Caco-2 (cell line): ENCODE results near the gene BIRC5. TPM values are rescaled to one million over a fixed set of nuclear protein-coding genes. Genes with fewer than 3 reads are reported as not detected.

Experiments
- BruUV-seq: library from RNA; stranded (reverse); fragments of 400-500 nt; replicated peaks from 2 replicates; lab custom pipeline; 2021; lab: Mats Ljungman, UMichigan
- CTCF ChIA-PET: fragments of 300-600 bp; sonication (Branson Sonifier 250); formaldehyde crosslinking; loops from one replicate; lab custom pipeline; 2022; ENCODE audit warnings: antibody characterized with exemption; lab: Charles Lee
- POLR2A ChIA-PET: fragments of 300-600 bp; sonication (Branson Sonifier 250); formaldehyde crosslinking; loops from one replicate; lab custom pipeline; 2022; ENCODE audit warnings: antibody characterized with exemption; lab: Charles Lee
- DNase-seq, 2 experiments: peaks; one replicate each; pipeline versions ENCODE4 v3.0.0 to v3.0.0-alpha.2; 2020 to 2022
- H3K27me3 ChIP-seq: replicated peaks from 2 replicates; pipeline ENCODE4 v1.6.0; 2011; ENCODE audit warnings: low read length; ENCODE audit not compliant: control insufficient read depth, insufficient read depth
- H3K36me3 ChIP-seq: 2 replicates; pipeline ENCODE4 v1.5.1; 2011; ENCODE audit warnings: low read length; ENCODE audit not compliant: control insufficient read depth, insufficient read depth
- H3K4me1 ChIP-seq: fragments of 250-450 bp; sonication (Bioruptor Pico); 2 replicates; pipeline ENCODE4 v1.5.1; 2020; ENCODE audit warnings: mild to moderate bottlenecking
- H3K4me3 ChIP-seq: 2 replicates; pipeline ENCODE4 v1.5.1; 2011; ENCODE audit warnings: low read depth, mild to moderate bottlenecking, control low read depth, low read length
- H3K9me3 ChIP-seq: fragments of 250-450 bp; sonication (Bioruptor Pico); 2 replicates; pipeline ENCODE4 v1.5.1; 2020; ENCODE audit warnings: mild to moderate bottlenecking, moderate library complexity
- H3K27ac Mint-ChIP-seq: one replicate; pipeline ENCODE4 v1.8.0; 2022; ENCODE audit warnings: mixed read lengths; ENCODE audit not compliant: unreplicated experiment
- H3K27me3 Mint-ChIP-seq: one replicate; pipeline ENCODE4 v1.8.0; 2022; ENCODE audit warnings: mixed read lengths; ENCODE audit not compliant: insufficient read depth, unreplicated experiment
- H3K36me3 Mint-ChIP-seq: one replicate; pipeline ENCODE4 v1.8.0; 2022; ENCODE audit warnings: mild to moderate bottlenecking, mixed read lengths; ENCODE audit not compliant: insufficient read depth, unreplicated experiment
- H3K4me1 Mint-ChIP-seq: one replicate; pipeline ENCODE4 v1.8.0; 2022; ENCODE audit warnings: low read depth, mixed read lengths; ENCODE audit not compliant: unreplicated experiment
- H3K4me3 Mint-ChIP-seq: one replicate; pipeline ENCODE4 v1.8.0; 2022; ENCODE audit warnings: mild to moderate bottlenecking, moderate library complexity, mixed read lengths; ENCODE audit not compliant: unreplicated experiment
- H3K9me3 Mint-ChIP-seq: one replicate; pipeline ENCODE4 v1.8.0; 2022; ENCODE audit warnings: mixed read lengths; ENCODE audit not compliant: unreplicated experiment
- intact Hi-C: fragments of 100-400 bp; cut with micrococcal nuclease; formaldehyde crosslinking; loops from one replicate; pipeline ENCODE4 v1.10.0; 2022; ENCODE audit not compliant: unreplicated experiment
- total RNA-seq: library from RNA; stranded (reverse); gene quantifications from 2 replicates; pipeline ENCODE4 v1.2.3, GENCODE V29; 2022
- TF ChIP-seq, protein P1 (sequence below), 2 experiments: fragments of 200-600 bp in 1 of 2; IDR thresholded peaks; 1 replicate in 1 of 2; 2 replicates in 1 of 2; pipeline versions ENCODE4 v1.5.1 to v1.8.0; 2011 to 2022; ENCODE audit warnings: antibody characterized with exemption in 1 of 2, control low read depth in 1 of 2, inconsistent platforms in 1 of 2, low read depth in 1 of 2, low read length in 1 of 2, mild to moderate bottlenecking in 1 of 2, moderate library complexity in 1 of 2; ENCODE audit not compliant: insufficient read depth in 1 of 2, severe bottlenecking in 1 of 2, unreplicated experiment in 1 of 2

The BIRC5 gene
- total RNA-seq, 1 experiment from 2014 or later = 88.8 TPM

DNA sequence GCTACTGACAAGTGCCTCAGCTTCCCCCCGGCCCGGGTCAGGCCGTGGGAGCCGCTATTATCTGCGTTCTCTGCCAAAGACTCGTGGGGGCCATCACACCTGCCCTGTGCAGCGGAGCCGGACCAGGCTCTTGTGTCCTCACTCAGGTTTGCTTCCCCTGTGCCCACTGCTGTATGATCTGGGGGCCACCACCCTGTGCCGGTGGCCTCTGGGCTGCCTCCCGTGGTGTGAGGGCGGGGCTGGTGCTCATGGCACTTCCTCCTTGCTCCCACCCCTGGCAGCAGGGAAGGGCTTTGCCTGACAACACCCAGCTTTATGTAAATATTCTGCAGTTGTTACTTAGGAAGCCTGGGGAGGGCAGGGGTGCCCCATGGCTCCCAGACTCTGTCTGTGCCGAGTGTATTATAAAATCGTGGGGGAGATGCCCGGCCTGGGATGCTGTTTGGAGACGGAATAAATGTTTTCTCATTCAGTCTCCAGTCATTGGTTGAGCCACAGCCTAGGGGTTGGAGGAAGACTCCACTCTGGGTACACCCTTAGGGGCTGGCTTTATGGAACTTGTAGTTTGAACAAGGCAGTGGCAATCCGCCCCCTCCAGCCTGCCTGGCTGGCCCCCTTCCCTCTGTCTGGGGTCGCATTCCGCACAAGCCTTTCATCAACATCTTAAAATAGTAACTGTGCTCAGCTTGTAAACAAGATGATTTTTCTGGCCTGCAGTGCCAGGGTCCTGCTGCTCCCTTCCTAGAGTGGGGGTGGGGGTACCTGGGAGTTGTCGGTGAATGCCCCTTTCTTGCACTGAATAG, 41.6 kb upstream of the BIRC5 start:
- H3K36me3 ChIP-seq = peaks cover 2% of the 10 kb centered on the region
- H3K36me3 Mint-ChIP-seq = peaks cover 94% of the 10 kb centered on the region
- no peak for DNase-seq
- peaks cover 25% of the 10 kb centered on the region for H3K4me1 ChIP-seq
- intact Hi-C loops = no loop called here
- H3K27ac Mint-ChIP-seq = peak overlapping the region; percentile 78
- peaks cover 24% of the 10 kb centered on the region for H3K4me1 Mint-ChIP-seq
- no peaks in the 10 kb centered on the region for H3K9me3 Mint-ChIP-seq
- no peaks in the 10 kb centered on the region for H3K9me3 ChIP-seq
- H3K4me3 Mint-ChIP-seq = peak overlapping the region; percentile 52
- CTCF ChIA-PET = no interaction called here
- TF ChIP-seq, protein P1, sequence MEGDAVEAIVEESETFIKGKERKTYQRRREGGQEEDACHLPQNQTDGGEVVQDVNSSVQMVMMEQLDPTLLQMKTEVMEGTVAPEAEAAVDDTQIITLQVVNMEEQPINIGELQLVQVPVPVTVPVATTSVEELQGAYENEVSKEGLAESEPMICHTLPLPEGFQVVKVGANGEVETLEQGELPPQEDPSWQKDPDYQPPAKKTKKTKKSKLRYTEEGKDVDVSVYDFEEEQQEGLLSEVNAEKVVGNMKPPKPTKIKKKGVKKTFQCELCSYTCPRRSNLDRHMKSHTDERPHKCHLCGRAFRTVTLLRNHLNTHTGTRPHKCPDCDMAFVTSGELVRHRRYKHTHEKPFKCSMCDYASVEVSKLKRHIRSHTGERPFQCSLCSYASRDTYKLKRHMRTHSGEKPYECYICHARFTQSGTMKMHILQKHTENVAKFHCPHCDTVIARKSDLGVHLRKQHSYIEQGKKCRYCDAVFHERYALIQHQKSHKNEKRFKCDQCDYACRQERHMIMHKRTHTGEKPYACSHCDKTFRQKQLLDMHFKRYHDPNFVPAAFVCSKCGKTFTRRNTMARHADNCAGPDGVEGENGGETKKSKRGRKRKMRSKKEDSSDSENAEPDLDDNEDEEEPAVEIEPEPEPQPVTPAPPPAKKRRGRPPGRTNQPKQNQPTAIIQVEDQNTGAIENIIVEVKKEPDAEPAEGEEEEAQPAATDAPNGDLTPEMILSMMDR (IDR thresholded peaks at IDR 0.05; ENCODE audit: insufficient read depth in 1 of 2, low read depth in 1 of 2, low read length in 1 of 2, severe bottlenecking in 1 of 2, unreplicated experiment in 1 of 2) = no peak
- no peaks in the 10 kb centered on the region for H3K27me3 ChIP-seq
- H3K4me3 ChIP-seq = no peak overlapping the region
- H3K27me3 Mint-ChIP-seq = no peaks in the 10 kb centered on the region
- POLR2A ChIA-PET = interaction anchor here (1.2 kb wide), 1 partner anchor 14 kb away, joined by 4 read pairs; the partner anchor contains the start of gene TK1
- BruUV-seq = no TSS peak

DNA sequence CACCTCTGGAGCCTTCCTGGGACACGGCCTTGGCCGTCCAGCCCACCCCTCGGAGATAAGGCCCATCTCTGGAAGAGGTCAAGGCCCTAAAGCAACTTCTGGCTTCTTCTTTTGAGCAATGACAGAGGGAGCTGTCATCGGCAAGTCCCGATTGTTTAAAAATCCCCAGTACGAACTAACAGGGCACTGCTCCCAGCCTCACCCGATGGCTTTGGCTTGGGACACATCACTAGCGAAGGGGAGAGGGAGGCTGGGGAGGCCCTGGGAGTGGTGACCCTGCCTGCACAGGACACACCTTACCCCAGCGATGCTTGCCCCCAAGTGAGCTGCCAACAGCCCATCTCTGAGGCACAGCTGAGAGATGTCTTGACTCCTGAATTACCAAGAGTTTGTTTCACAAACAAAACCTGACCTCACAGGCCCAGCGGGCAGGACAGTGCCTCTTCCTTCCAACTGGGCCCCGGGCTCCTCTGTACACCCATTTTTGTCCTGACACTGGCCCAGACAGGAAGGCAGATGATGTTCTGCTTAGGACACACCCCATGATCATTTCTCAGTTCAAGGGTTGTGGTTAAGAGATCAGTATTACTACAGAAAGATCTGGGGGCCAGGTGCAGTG, 40.8 kb upstream of the BIRC5 start:
- Mint-ChIP-seq H3K27ac (peak overlapping the region; percentile 78), H3K4me3 (peak overlapping the region; percentile 22), H3K27me3 (no peaks in the 10 kb centered on the region), H3K36me3 (peaks cover 94% of the 10 kb centered on the region), H3K4me1 (peaks cover 24% of the 10 kb centered on the region), H3K9me3 (no peaks in the 10 kb centered on the region)
- no TSS peak for BruUV-seq
- Histone ChIP-seq H3K9me3 (no peaks in the 10 kb centered on the region), H3K4me3 (no peak overlapping the region), H3K27me3 (no peaks in the 10 kb centered on the region), H3K4me1 (peaks cover 25% of the 10 kb centered on the region), H3K36me3 (peaks cover 2% of the 10 kb centered on the region)
- POLR2A ChIA-PET = interaction anchor here (1.2 kb wide), 1 partner anchor 13 kb away, joined by 4 read pairs; the partner anchor contains the start of gene TK1
- no peak for DNase-seq
- CTCF ChIA-PET = no interaction called here
- intact Hi-C loops = no loop called here
- TF ChIP-seq, protein P1 (IDR thresholded peaks at IDR 0.05; ENCODE audit: insufficient read depth in 1 of 2, low read depth in 1 of 2, low read length in 1 of 2, severe bottlenecking in 1 of 2, unreplicated experiment in 1 of 2) = no peak

DNA sequence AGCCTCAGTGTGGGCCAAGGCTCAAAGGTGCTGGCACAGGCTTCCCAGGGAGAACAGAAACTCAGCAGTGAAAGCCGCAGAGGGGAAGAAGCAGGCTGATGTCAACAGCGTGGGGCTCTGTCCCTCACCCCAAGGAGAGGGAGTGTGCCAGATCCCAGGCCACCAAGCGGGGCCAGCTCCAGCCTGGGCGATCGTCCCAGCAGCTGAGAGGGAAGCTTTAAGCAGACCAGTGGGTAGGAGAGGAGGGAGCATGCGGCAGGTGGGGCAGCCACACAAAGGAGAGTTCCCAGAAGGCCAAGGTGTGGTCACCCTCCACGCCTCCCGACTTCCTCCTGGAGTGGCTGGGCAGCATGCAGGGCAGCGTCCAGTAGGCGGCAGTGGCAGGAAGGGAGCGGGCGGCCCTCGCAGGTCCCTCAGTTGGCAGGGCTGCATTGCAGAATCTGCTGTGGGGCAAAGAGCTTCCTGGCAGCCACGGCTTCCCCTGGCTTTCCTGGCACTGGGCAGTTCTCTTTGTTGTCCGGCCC, 39.6 kb upstream of the BIRC5 start:
- peak overlapping the region; percentile 22 for H3K4me3 Mint-ChIP-seq
- peaks cover 24% of the 10 kb centered on the region for H3K4me1 Mint-ChIP-seq
- no peak for DNase-seq
- H3K36me3 Mint-ChIP-seq = peaks cover 98% of the 10 kb centered on the region
- ChIA-PET CTCF (interaction anchor here (0.9 to 1.8 kb wide), 2 partner anchors 13 to 77 kb away, joined by 4 to 7 read pairs; partner anchors contain the start of genes AFMID and TK1), POLR2A (interaction anchor here (1.1 to 1.4 kb wide), 2 partner anchors 12 to 194 kb away, joined by 3 to 5 read pairs; partner anchors contain the start of genes AFMID and TK1)
- no peaks in the 10 kb centered on the region for H3K27me3 Mint-ChIP-seq
- TF ChIP-seq, protein P1 (IDR thresholded peaks at IDR 0.05; ENCODE audit: insufficient read depth in 1 of 2, low read depth in 1 of 2, low read length in 1 of 2, severe bottlenecking in 1 of 2, unreplicated experiment in 1 of 2) = no peak
- Histone ChIP-seq H3K36me3 (peaks cover 2% of the 10 kb centered on the region), H3K27me3 (no peaks in the 10 kb centered on the region), H3K9me3 (no peaks in the 10 kb centered on the region), H3K4me1 (peaks cover 23% of the 10 kb centered on the region), H3K4me3 (no peak overlapping the region)
- TSS peak; percentile 27 for BruUV-seq
- intact Hi-C loops = no loop called here
- no peaks in the 10 kb centered on the region for H3K9me3 Mint-ChIP-seq
- peak overlapping the region; percentile 78 for H3K27ac Mint-ChIP-seq
